K562 (cell line): ENCODE data around the gene TIFAB. TPM values are rescaled to one million over a fixed set of nuclear protein-coding genes. Genes with fewer than 3 reads are reported as not detected.

Experiments used
- DDX20 ChIP-seq: fragments of 450-650 bp; IDR thresholded peaks from 2 replicates; pipeline ENCODE4 v1.6.1; 2016; ENCODE audit warnings: missing genetic modification characterization, low read depth, mild to moderate bottlenecking, missing compliant biosample characterization, moderate library complexity
- ETV5 ChIP-seq: sonication (generic); formaldehyde crosslinking; IDR thresholded peaks from 2 replicates; pipeline ENCODE4 v1.4.0; 2020; ENCODE audit warnings: low read depth, mild to moderate bottlenecking, missing genetic modification reagents
- ETV6 ChIP-seq, 3 experiments: fragments of 150-350 bp in 1 of 3; sonication (generic) in 1 of 3; formaldehyde crosslinking in 1 of 3; IDR thresholded peaks; 2 replicates each; pipeline versions ENCODE4 v1.6.1 to v1.8.0; 2014 to 2022; ENCODE audit warnings: borderline replicate concordance in 2 of 3, low read depth in 2 of 3, antibody characterized with exemption in 1 of 3, low read length in 1 of 3, mild to moderate bottlenecking in 1 of 3, missing genetic modification reagents in 1 of 3
- GABPB1 ChIP-seq: sonication (generic); formaldehyde crosslinking; IDR thresholded peaks from 2 replicates; pipeline ENCODE4 v1.8.0; 2022; ENCODE audit warnings: mild to moderate bottlenecking, missing genetic modification reagents
- GATAD2A ChIP-seq: fragments of 450-650 bp; IDR thresholded peaks from 2 replicates; pipeline ENCODE4 v1.6.1; 2017
- HSF4 ChIP-seq: fragments of 250-450 bp; sonication (Bioruptor Pico); IDR thresholded peaks from 2 replicates; pipeline ENCODE4 v2.1.2; 2022; ENCODE audit warnings: mild to moderate bottlenecking, moderate library complexity, borderline replicate concordance
- ILF3 ChIP-seq: fragments of 450-650 bp; IDR thresholded peaks from 2 replicates; pipeline ENCODE4 v1.6.1; 2018; ENCODE audit warnings: antibody characterized with exemption, mild to moderate bottlenecking, moderate library complexity, borderline replicate concordance
- KDM5B ChIP-seq: fragments of 200-600 bp; sonication (generic); IDR thresholded peaks from 2 replicates; pipeline ENCODE4 v1.6.1; 2012; ENCODE audit warnings: low read depth, mild to moderate bottlenecking, moderate library complexity, low read length, control low read depth, inconsistent platforms; ENCODE audit not compliant: insufficient replicate concordance
- NELFE ChIP-seq: IDR thresholded peaks from 2 replicates; pipeline ENCODE4 v1.6.1; 2011; ENCODE audit warnings: mild to moderate bottlenecking; ENCODE audit not compliant: insufficient read depth, insufficient read length
- NFE2 ChIP-seq: IDR thresholded peaks from 2 replicates; pipeline ENCODE4 v1.6.1; 2014; ENCODE audit warnings: antibody characterized with exemption, low read depth
- OTX1 ChIP-seq: fragments of 450-650 bp; formaldehyde crosslinking; IDR thresholded peaks from 2 replicates; pipeline ENCODE4 v1.4.0; 2022; ENCODE audit warnings: mild to moderate bottlenecking
- PHF8 ChIP-seq: fragments of 200-600 bp; sonication (generic); IDR thresholded peaks from 2 replicates; pipeline ENCODE4 v1.6.1; 2012; ENCODE audit warnings: mixed run types, mild to moderate bottlenecking, inconsistent platforms, low read length, moderate library complexity, borderline replicate concordance
- PREB ChIP-seq: sonication (generic); formaldehyde crosslinking; IDR thresholded peaks from 2 replicates; pipeline ENCODE4 v1.8.1; 2023; ENCODE audit warnings: mild to moderate bottlenecking, missing genetic modification reagents
- PTRF ChIP-seq: fragments of 450-650 bp; IDR thresholded peaks from 2 replicates; pipeline ENCODE4 v1.6.1; 2016; ENCODE audit warnings: mild to moderate bottlenecking, missing genetic modification characterization, missing compliant biosample characterization
- SAP30 ChIP-seq: fragments of 200-600 bp; sonication (generic); IDR thresholded peaks from 2 replicates; pipeline ENCODE4 v1.6.1; 2012; ENCODE audit warnings: borderline replicate concordance, low read depth, mild to moderate bottlenecking, moderate library complexity, low read length, control low read depth, inconsistent platforms; ENCODE audit not compliant: insufficient read depth, poor library complexity, severe bottlenecking
- SMARCB1 ChIP-seq: IDR thresholded peaks from 2 replicates; pipeline ENCODE4 v1.6.1; 2011; ENCODE audit warnings: improper control_type of control experiment, low read depth; ENCODE audit not compliant: insufficient read length
- STAT5B ChIP-seq: fragments of 250-450 bp; sonication (Bioruptor Pico); IDR thresholded peaks from 2 replicates; pipeline ENCODE4 v1.8.0; 2021; ENCODE audit warnings: mild to moderate bottlenecking, inconsistent platforms
- TCF7 ChIP-seq: sonication (generic); IDR thresholded peaks from 2 replicates; pipeline ENCODE4 v1.6.1; 2016; ENCODE audit warnings: antibody characterized with exemption, borderline replicate concordance
- USF1 ChIP-seq: sonication (generic); formaldehyde crosslinking; IDR thresholded peaks from 2 replicates; pipeline ENCODE4 v1.9.0; 2022; ENCODE audit warnings: mild to moderate bottlenecking, missing genetic modification reagents
- ZFP30 ChIP-seq: fragments of 250-450 bp; sonication (Bioruptor Pico); IDR thresholded peaks from 2 replicates; pipeline ENCODE4 v1.8.0; 2022; ENCODE audit warnings: moderate library complexity, mild to moderate bottlenecking, inconsistent platforms, borderline replicate concordance
- ZNF324 ChIP-seq: fragments of 250-450 bp; sonication (Bioruptor Pico); IDR thresholded peaks from 2 replicates; pipeline ENCODE4 v1.4.0; 2020; ENCODE audit warnings: mild to moderate bottlenecking
- ZNF644 ChIP-seq: fragments of 200-800 bp; sonication (Bioruptor generic); IDR thresholded peaks from 2 replicates; pipeline ENCODE4 v1.6.1; 2016; ENCODE audit warnings: low read depth, missing genetic modification characterization, missing compliant biosample characterization
- ZNF740 ChIP-seq, 3 experiments: fragments of 200-800 bp in 1 of 3; sonication (Bioruptor generic) in 1 of 3; sonication (generic) in 1 of 3; formaldehyde crosslinking in 1 of 3; IDR thresholded peaks; 2 replicates each; pipeline versions ENCODE4 v1.6.1 to v1.8.0; 2016 to 2022; ENCODE audit warnings: mild to moderate bottlenecking in 2 of 3, missing compliant biosample characterization in 2 of 3, missing genetic modification characterization in 2 of 3, missing genetic modification reagents in 1 of 3
- ZSCAN32 ChIP-seq: fragments of 450-650 bp; formaldehyde crosslinking; IDR thresholded peaks from 2 replicates; pipeline ENCODE4 v1.4.0; 2020; ENCODE audit warnings: mild to moderate bottlenecking, moderate library complexity
- polyA plus RNA-seq, 8 experiments: library from polyadenylated mRNA; depleted of rRNA in 4 of 8; stranded (reverse) in 5 of 8; unstranded in 3 of 8; fragments of >200 nt; fragmentation: Nextera tagmentation in 2 of 8; fragmentation: Illumina TruSeq in 1 of 8; extraction: Ambion mirVana in 2 of 8; extraction: Trizol in 1 of 8; gene quantifications; 2 replicates each; pipeline versions ENCODE4 v1.2.1 to v1.2.3, GENCODE V29; 2011 to 2014; ENCODE audit warnings: inconsistent platforms in 1 of 8, missing spikeins in 1 of 8
- total RNA-seq, 7 experiments: library from RNA; depleted of rRNA in 6 of 7; stranded (reverse); fragments of >200 nt in 6 of 7; fragmentation: Illumina TruSeq in 2 of 7; extraction: Trizol in 2 of 7; gene quantifications; 2 replicates each; pipeline versions ENCODE4 v1.2.1 to v1.2.3, GENCODE V29; 2011 to 2021; ENCODE audit warnings: low replicate concordance in 1 of 7

The TIFAB gene
- total and polyA plus RNA-seq, 9 of the 15 experiments (the other 6 are each of a cell fraction or from before 2014, with no cell fraction given): not detected

- TF ChIP-seq OTX1 (CRISPR knock-in tag): no peak
- no peak for TF ChIP-seq NELFE
- no peak for TF ChIP-seq USF1 (CRISPR knock-in tag)
- no peak for TF ChIP-seq GATAD2A
- TF ChIP-seq PREB (CRISPR knock-in tag): no peak
- no peak; the same call in 1 of the 2 replicates for TF ChIP-seq NFE2
- no peak for TF ChIP-seq PTRF (tag)
- TF ChIP-seq GABPB1 (CRISPR knock-in tag): 0 out of 2 replicates have a peak, but pooled peaks have one; percentile 22
- TF ChIP-seq TCF7: no peak
- peak; percentile 67; the same call in 1 of the 2 replicates for TF ChIP-seq ZNF740 (CRISPR knock-in tag; IDR thresholded peaks at IDR 0.05)
- no peak for TF ChIP-seq ZNF740 (tag; IDR thresholded peaks at IDR 0.05)
- TF ChIP-seq ETV5 (CRISPR knock-in tag): peak; percentile 54; the same call in 1 of the 2 replicates
- TF ChIP-seq ZNF644 (tag): 0 out of 2 replicates have a peak, but pooled peaks have one; percentile 48
- TF ChIP-seq ZNF324: no peak
- no peak for TF ChIP-seq DDX20
- TF ChIP-seq KDM5B: peak; percentile 77
- no peak for TF ChIP-seq ZFP30 (CRISPR knock-in tag)
- TF ChIP-seq SMARCB1: no peak
- TF ChIP-seq SAP30: peak; percentile 7
- TF ChIP-seq ETV6 (IDR thresholded peaks at IDR 0.05; ENCODE audit: borderline replicate concordance in 1 of 2, low read depth in 2 of 2, low read length in 1 of 2): no peak
- TF ChIP-seq ETV6 (CRISPR knock-in tag; IDR thresholded peaks at IDR 0.05; ENCODE audit: borderline replicate concordance): no peak
- TF ChIP-seq ILF3: peak; percentile 90; the same call in 1 of the 2 replicates
- no peak for TF ChIP-seq STAT5B (CRISPR knock-in tag)
- TF ChIP-seq ZSCAN32 (CRISPR knock-in tag): no peak
- TF ChIP-seq HSF4: no peak
- peak; percentile 87; the same call in 1 of the 2 replicates for TF ChIP-seq PHF8
These were observed 53.0 kb downstream of the TIFAB start, which contains the start of gene MACROH2A1 (continued) for GRCh38 chr5:135398855-135399793.
